Fibroblast of pulmonary artery (primary cell): Measurements from ENCODE around the gene ASB7.

Experiments used
- DNase-seq: peaks from one replicate; pipeline ENCODE4 v3.0.0-alpha.2; 2010; ENCODE audit warnings: low read depth
- H3K4me3 ChIP-seq: replicated peaks from 2 replicates; pipeline ENCODE4 v1.5.1; 2011; ENCODE audit warnings: low read depth, mild to moderate bottlenecking, control low read depth, low read length, moderate library complexity
- CTCF ChIP-seq: IDR thresholded peaks from 2 replicates; pipeline ENCODE4 v1.5.1; 2011; ENCODE audit warnings: mild to moderate bottlenecking, control low read depth, low read length, inconsistent platforms; ENCODE audit errors: missing control alignments

Gene ASB7

GRCh38 chr15:100566850-100567628, 35.4 kb upstream of the ASB7 start:
- no peak for TF ChIP-seq CTCF
- H3K4me3 ChIP-seq, result no peak overlapping the region
- DNase-seq, result no peak

- no peak overlapping the region for H3K4me3 ChIP-seq
- no peak for TF ChIP-seq CTCF
- no peak for DNase-seq
Observed at GRCh38 chr15:100569391-100569790, 33.0 kb upstream of the ASB7 start.

- no peak overlapping the region for H3K4me3 ChIP-seq
Observed at GRCh38 chr15:100570275-100570674, 32.1 kb upstream of the ASB7 start.

GRCh38 chr15:100570735-100571313, 31.6 kb upstream of the ASB7 start:
- no peak for DNase-seq
- TF ChIP-seq CTCF, result no peak
- H3K4me3 ChIP-seq, result no peak overlapping the region

More at GRCh38 chr15:100570275-100570674, 32.1 kb upstream of the ASB7 start:
- no peak for TF ChIP-seq CTCF
- peak; percentile 7 for DNase-seq

- no peak for TF ChIP-seq CTCF
- DNase-seq, result no peak
- H3K4me3 ChIP-seq, result no peak overlapping the region
Observed at GRCh38 chr15:100571592-100572167, 30.7 kb upstream of the ASB7 start.

GRCh38 chr15:100572362-100572983, 29.9 kb upstream of the ASB7 start:
- peak; percentile 55 for DNase-seq
- H3K4me3 ChIP-seq, result no peak overlapping the region
- TF ChIP-seq CTCF, result peak; percentile 35
